Lung (tissue), 12 donors: ENCODE data around the gene DCDC2. TPM values are rescaled to one million over a fixed set of nuclear protein-coding genes. Genes with fewer than 3 reads are reported as not detected.
"Not testable (repeated sequence)": the region's sequence is repeated elsewhere in the genome, so short reads cannot be mapped to it uniquely, and the experiment has no call there.

Experiments
- ATAC-seq: fragments of 200-7000 bp; cut with Tn5 transposase; one replicate; pipeline ENCODE4 v1.9.1; 2020; ENCODE audit warnings: moderate number of reproducible peaks; ENCODE audit not compliant: insufficient read depth, low FRiP score
- DNase-seq, 3 donors: peaks; one replicate each; pipeline ENCODE4 v3.0.0-alpha.2; 2013 to 2017
- H3K27ac ChIP-seq, 2 donors: one replicate each; pipeline ENCODE4 v1.5.1; 2013; ENCODE audit warnings: mild to moderate bottlenecking in 2 of 2, moderate library complexity in 2 of 2, control low read depth in 1 of 2, inconsistent platforms in 1 of 2, low read depth in 1 of 2, low read length in 1 of 2
- H3K27me3 ChIP-seq, 3 donors: one replicate each; pipeline ENCODE4 v1.5.1; 2013; ENCODE audit warnings: low read length in 2 of 3; ENCODE audit not compliant: control insufficient read depth in 3 of 3, insufficient read depth in 3 of 3
- H3K36me3 ChIP-seq, 4 donors: one replicate each; pipeline ENCODE4 v1.5.1; 2013; ENCODE audit warnings: low read length in 4 of 4, mild to moderate bottlenecking in 1 of 4, moderate library complexity in 1 of 4; ENCODE audit not compliant: control insufficient read depth in 4 of 4, insufficient read depth in 4 of 4
- H3K4me1 ChIP-seq, 5 donors: one replicate each; pipeline ENCODE4 v1.5.1; 2013; ENCODE audit warnings: low read length in 5 of 5, mild to moderate bottlenecking in 2 of 5, moderate library complexity in 1 of 5; ENCODE audit not compliant: control insufficient read depth in 5 of 5, insufficient read depth in 5 of 5
- H3K4me3 ChIP-seq: one replicate; pipeline ENCODE4 v1.5.1; 2013; ENCODE audit warnings: mild to moderate bottlenecking, control low read depth, moderate library complexity
- H3K9ac ChIP-seq, 2 donors: one replicate each; pipeline ENCODE4 v1.5.1; 2013; ENCODE audit warnings: low read length in 2 of 2, control low read depth in 1 of 2; ENCODE audit not compliant: insufficient read depth in 1 of 2
- H3K9me3 ChIP-seq, 4 donors: one replicate each; pipeline ENCODE4 v1.5.1; 2013; ENCODE audit warnings: low read length in 3 of 4, mild to moderate bottlenecking in 1 of 4, moderate library complexity in 1 of 4; ENCODE audit not compliant: control insufficient read depth in 4 of 4, insufficient read depth in 3 of 4
- WGBS, 2 donors: extraction: QIAGEN DNeasy Blood & Tissue Kit; methylation state at CpG; one replicate each; pipeline ENCODE4 v1.1.7; 2013; 5-methylcytosine and 5-hydroxymethylcytosine counted together
- polyA plus RNA-seq, 2 donors: library from polyadenylated mRNA; stranded (reverse); fragments of 200-250 nt; gene quantifications; one replicate each; pipeline ENCODE4 v1.2.1, GENCODE V29; 2013
- total RNA-seq, 2 donors: library from RNA; depleted of rRNA in 1 of 2; stranded (reverse); fragments of >200 nt in 1 of 2; gene quantifications; one replicate each; pipeline ENCODE4 v1.2.1, GENCODE V29; 2014 to 2021
- TF ChIP-seq, protein P1 (sequence below): IDR thresholded peaks from 2 replicates; pipeline ENCODE4 v1.5.1; 2012; ENCODE audit warnings: mild to moderate bottlenecking; ENCODE audit errors: control extremely low read depth, extremely low read depth
- donor health status: control.
- donor health status: control.
- donor health status: Bipolar disorder and iron deficiency.
- donor health status: healthy.
- donor health status: DM: yes; HTN: yes; CAD: no.

DCDC2 gene
- total and polyA plus RNA-seq, 4 donors = 2.3 to 14.2 (median 6.2) TPM

DNA sequence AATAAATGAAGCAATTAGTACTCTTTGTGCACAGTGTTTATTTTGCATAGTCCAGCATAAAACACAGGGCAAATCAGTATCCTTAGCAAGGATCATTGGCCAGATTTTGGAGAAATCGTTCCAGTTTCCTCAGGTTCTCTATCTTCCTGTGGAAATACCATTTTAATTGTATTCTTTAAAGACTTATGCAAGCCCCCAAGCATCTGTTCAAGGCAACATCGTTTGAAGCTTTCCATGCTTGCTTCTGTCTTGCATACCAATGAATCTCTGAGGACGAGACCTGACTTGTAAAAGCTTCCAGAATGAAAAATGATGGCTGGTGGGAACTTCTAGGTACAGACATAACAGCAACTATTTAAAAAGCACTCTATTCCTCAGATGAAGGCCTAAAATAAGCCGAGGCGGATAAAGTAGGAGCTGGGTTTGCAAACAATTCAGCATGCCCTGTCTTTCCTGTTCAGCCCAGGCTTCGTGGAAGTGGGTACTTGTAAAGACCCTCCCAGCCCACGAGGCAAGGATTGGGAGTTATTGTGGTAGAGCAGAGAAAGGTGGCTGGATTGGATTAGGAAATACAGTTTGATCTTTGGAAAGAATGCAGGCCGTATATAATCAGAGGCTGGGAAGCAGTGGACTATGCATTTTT is 210.2 kb downstream of the DCDC2 start:
- Histone ChIP-seq H3K27me3 (no peaks in the 10 kb centered on the region), H3K9me3 (no peaks in the 10 kb centered on the region), H3K4me1 (peaks cover 0 to 2% (median 0%) of the 10 kb centered on the region in 5 donors), H3K36me3 (no peaks in the 10 kb centered on the region), H3K9ac (no peak overlapping the region), H3K4me3 (no peak overlapping the region), H3K27ac (no peak overlapping the region)
- WGBS, 2 donors = 69 to 81% methylated on average over 8 of the region's 8 CpGs
- TF ChIP-seq, protein P1, sequence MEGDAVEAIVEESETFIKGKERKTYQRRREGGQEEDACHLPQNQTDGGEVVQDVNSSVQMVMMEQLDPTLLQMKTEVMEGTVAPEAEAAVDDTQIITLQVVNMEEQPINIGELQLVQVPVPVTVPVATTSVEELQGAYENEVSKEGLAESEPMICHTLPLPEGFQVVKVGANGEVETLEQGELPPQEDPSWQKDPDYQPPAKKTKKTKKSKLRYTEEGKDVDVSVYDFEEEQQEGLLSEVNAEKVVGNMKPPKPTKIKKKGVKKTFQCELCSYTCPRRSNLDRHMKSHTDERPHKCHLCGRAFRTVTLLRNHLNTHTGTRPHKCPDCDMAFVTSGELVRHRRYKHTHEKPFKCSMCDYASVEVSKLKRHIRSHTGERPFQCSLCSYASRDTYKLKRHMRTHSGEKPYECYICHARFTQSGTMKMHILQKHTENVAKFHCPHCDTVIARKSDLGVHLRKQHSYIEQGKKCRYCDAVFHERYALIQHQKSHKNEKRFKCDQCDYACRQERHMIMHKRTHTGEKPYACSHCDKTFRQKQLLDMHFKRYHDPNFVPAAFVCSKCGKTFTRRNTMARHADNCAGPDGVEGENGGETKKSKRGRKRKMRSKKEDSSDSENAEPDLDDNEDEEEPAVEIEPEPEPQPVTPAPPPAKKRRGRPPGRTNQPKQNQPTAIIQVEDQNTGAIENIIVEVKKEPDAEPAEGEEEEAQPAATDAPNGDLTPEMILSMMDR = no peak
- ATAC-seq (no peak), DNase-seq (no peak)

DNA sequence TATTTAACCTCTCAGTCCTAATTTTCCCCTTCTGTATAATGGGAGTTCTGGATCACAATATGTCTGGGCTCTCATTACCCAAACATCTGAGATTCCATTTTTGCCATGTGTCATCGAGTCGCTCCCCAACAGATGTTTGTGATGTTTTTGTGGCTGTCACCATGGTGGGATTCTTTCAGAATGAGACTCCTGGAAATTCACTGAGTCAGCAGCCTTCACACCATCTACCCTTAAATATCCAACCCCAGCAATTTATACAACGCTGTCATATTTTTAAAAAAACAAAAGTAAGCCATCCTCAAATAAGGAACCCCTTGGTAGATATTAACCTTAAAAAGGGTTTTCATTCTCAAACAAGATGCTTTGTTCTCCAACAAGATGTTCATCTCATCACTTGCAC is 211.0 kb downstream of the DCDC2 start:
- DNase-seq (no peak), ATAC-seq (no peak)
- no peak overlapping the region for H3K4me3 ChIP-seq
- no peak overlapping the region for H3K27ac ChIP-seq
- H3K4me1 ChIP-seq = peaks cover 0 to 2% (median 0%) of the 10 kb centered on the region in 5 donors
- TF ChIP-seq, protein P1 = no peak
- H3K9me3 ChIP-seq = no peaks in the 10 kb centered on the region
- no peaks in the 10 kb centered on the region for H3K27me3 ChIP-seq
- H3K9ac ChIP-seq = no peak overlapping the region
- 83 to 91% methylated on average over 3 of the region's 3 CpGs for WGBS, 2 donors
- no peaks in the 10 kb centered on the region for H3K36me3 ChIP-seq

DNA sequence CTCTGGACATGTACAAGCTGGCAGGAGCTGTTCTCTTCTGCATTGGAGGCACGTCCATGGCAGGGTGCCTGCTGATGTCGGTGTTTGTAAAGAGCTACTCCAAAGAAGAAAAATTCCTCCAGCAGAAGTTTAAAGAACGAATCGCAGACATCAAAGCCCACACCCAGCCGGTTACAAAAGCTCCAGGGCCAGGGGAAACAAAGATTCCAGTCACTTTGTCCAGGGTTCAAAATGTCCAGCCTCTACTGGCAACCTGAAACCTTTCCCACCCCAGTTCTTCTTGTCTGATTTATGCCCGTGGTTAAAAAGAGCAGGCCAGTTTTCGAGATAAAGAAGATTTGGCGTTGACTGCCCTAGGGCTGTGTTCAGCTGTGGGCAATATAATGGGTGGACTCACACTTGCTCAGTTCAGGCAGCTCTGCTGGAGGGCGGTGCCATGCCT is 212.1 kb downstream of the DCDC2 start:
- no peaks in the 10 kb centered on the region for H3K9me3 ChIP-seq
- TF ChIP-seq, protein P1 = no peak
- 55 to 74% methylated on average over 9 of the region's 9 CpGs for WGBS, 2 donors
- peaks cover 0 to 12% (median 0%) of the 10 kb centered on the region in 5 donors for H3K4me1 ChIP-seq
- no peak overlapping the region for H3K27ac ChIP-seq
- no peak overlapping the region for H3K4me3 ChIP-seq
- no peaks in the 10 kb centered on the region for H3K27me3 ChIP-seq
- no peaks in the 10 kb centered on the region for H3K36me3 ChIP-seq
- no peak overlapping the region for H3K9ac ChIP-seq
- DNase-seq (peak; percentile 37 to 57 (median 39)), ATAC-seq (no peak)

DNA sequence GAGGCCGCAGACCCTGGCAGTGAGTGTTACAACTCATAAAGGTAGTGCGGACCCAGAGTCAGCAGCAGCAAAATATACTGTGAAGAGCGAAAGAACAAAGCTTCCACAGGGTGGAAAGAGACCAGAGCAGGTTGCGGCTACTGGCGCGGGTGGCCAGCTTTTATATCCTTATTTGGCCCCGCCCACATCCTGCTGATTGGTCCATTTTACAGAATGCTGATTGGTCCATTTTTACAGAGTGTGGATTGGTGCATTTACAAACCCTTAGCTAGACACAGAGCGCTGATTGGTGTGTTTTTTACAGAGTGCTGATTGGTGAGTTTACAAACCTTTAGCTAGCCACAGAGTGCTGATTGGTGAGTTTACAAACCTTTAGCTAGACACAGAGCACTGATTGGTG is 215.1 kb downstream of the DCDC2 start:
- not testable (repeated sequence) for H3K9me3 ChIP-seq, H3K9ac ChIP-seq, ATAC-seq, H3K27me3 ChIP-seq, H3K27ac ChIP-seq, DNase-seq, H3K36me3 ChIP-seq, H3K4me3 ChIP-seq
- peaks cover 0 to 13% (median 3%) of the 10 kb centered on the region in 5 donors for H3K4me1 ChIP-seq
- WGBS, 2 donors = 94 to 96% methylated on average over 8 of the region's 8 CpGs
